GM19351 (cell line): ENCODE measurements around the gene ISG20.
"Not testable (repeated sequence)": the region's sequence is repeated elsewhere in the genome, so short reads cannot be mapped to it uniquely, and the experiment has no call there.

Source experiments
- ATAC-seq: cut with Tn5 transposase; IDR thresholded peaks from one replicate; pipeline ENCODE4 v1.9.1; 2021; ENCODE audit warnings: mild to moderate bottlenecking, moderate library complexity; ENCODE audit not compliant: unreplicated experiment

Gene ISG20

DNA sequence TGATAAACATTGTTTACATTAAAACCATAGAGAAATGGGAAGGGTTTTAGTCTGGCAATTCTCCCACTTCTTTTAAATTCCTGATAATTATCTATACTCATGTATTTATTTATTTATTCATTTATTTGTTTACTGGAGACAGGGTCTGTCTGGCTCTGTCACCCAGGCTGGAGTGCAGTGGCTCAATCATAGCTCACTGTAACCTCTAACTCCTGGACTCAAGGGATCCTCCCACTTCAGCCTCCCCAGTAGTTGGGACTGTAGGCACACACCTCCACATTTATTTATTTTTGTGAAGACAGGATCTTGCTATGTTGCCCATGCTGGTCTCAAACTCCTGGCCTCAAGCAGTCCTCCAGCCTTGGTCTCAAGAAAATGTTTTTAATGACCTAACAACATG lies 20.1 kb upstream of the ISG20 start:
- no peak for ATAC-seq

- no peak for ATAC-seq
Observed at GRCh38 chr15:88619796-88620195, 19.0 kb upstream of the ISG20 start.

GRCh38 chr15:88620995-88621772 lies 17.6 kb upstream of the ISG20 start, which contains the start of gene AEN:
Gene AEN (plus strand): TSS chr15:88621340. CDS start chr15:88626210, 4,870 bp downstream.
- ATAC-seq: peak; percentile 93

DNA sequence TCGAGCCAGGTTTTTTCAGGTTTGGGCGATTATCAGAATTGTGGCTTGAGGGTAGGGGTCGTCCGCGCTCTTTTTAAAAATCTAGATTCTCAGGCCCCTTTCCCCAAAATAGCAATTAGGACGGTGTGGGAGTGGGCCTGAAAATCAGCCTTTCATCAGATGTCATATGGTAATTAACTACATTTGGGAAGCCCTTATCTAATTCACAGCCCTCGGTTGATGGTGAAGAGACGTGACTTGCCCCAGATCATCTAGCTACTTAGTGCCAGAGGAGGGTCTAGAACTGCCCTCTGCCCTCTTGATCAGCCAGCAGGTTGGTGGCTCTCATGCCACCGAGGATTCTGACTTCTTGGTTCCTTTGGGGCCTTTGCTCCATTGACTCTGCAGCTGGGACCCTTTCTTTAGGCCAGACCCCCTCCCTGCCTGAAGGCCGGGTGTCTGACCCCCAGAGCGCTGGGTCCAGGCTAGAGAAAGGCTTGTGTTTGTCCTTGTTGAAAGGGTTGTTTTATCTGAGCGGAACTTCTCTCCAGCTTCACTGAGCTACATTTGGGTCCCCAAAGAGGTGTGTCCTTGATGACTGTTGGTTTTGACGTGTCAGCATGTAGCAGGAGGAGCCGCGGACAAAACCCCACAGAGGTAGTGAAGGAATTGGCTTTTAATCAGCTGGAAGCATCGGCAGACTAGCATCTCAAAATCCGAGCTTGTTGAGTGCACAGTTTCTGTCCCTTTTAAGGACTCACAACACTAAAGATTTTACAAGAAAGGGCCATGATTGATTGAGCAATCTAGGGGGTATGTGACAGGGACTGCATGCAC lies 16.8 kb upstream of the ISG20 start:
- ATAC-seq: peak; percentile 47

- no peak for ATAC-seq
Observed at GRCh38 chr15:88622605-88622975, 16.2 kb upstream of the ISG20 start.

DNA sequence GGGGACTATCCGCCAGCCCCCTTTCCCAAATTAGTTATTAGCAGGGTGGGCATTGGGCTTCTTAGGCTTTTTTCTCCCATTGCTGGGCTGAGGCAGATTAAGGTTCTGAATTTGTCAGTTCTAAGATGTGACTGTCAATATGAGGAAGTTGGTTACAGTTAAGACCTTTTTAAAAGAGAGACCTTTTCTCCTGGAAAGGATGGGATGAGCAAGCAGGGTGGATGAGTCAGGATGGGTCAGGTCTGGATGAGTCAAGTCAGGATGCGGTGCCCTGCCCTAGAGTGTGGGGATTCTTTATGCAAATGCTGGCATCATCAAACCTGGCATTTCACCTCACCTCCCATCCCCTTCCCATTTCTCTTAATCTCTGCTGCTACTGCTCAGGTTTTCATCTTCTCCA lies 15.8 kb upstream of the ISG20 start:
- ATAC-seq: no peak

DNA sequence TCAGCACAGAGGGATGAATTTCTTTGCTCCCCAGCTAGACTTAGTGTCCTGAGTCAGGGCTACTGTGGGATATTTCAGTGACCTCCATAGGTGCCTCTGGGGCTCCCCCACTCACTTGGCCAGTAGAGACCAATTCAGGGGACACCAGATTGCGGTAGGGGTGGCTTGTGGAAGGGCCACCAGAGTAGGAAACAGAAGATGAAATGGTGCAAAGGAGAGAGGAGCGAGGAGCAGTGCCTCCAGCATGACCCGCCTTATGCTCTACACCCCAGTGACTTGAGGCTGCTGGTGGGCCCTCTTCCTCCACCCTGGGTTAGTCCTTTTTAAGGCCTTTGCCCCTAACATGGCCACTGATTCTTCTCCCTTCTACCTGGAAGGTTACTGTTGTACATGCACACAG lies 15.2 kb upstream of the ISG20 start:
- ATAC-seq: no peak

- ATAC-seq: peak; percentile 37
Observed at GRCh38 chr15:88624156-88624970, 14.5 kb upstream of the ISG20 start.

DNA sequence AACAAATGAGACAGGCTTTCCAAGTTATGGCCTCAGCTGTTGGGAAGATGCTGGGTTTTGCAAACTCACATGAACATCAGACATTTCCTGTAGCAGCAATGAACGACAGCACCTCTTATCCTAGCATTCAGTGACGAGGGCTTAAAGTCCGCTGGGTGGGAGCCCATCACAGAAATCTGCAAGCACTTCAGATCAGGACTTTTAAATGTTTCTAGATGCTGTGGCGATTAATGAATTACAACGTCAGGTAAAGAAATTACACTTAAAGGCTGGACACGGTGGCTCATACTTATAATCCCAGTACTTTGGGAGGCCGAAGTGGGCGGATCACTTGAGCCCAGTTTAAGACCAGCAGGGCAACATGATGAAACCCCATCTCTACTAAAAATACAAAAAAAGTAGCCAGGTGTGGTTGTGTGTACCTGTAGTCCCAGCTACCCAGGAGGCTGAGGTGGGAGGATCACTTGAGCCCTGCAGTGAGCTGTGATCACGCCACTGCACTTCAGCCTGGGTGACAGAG lies 13.8 kb upstream of the ISG20 start:
- ATAC-seq: no peak

DNA sequence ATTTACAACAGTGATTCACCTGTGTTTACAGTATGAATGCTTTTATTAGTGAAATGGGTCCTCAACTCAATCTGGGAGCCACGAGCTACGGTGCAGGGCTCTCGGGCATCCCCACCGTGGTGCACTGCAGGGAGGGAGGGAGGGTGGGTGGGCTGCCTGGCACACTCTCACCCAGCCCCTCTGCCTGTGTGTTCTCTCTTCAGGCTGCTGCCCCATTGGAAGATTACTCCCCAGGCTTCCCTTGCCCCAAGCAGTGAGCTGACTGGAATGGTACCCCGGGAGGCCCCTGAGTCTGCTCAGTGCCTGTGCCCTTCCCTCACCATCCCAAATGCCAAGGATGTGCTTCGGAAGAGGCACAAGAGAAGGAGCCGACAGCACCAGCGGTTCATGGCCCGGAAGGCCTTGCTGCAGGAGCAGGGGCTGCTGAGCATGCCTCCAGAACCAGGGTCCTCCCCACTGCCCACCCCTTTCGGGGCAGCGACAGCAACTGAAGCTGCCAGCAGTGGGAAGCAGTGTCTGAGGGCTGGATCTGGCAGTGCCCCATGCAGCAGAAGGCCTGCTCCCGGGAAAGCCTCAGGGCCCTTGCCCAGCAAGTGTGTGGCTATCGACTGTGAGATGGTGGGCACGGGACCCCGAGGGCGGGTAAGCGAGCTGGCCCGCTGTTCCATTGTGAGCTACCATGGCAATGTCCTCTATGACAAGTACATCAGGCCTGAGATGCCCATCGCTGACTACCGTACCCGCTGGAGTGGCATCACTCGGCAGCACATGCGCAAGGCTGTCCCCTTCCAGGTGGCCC lies 12.7 kb upstream of the ISG20 start:
- no peak for ATAC-seq

GRCh38 chr15:88627463-88627862 lies 11.4 kb upstream of the ISG20 start:
- ATAC-seq: peak; percentile 52

GRCh38 chr15:88628018-88628654 lies 10.7 kb upstream of the ISG20 start:
- no peak for ATAC-seq

DNA sequence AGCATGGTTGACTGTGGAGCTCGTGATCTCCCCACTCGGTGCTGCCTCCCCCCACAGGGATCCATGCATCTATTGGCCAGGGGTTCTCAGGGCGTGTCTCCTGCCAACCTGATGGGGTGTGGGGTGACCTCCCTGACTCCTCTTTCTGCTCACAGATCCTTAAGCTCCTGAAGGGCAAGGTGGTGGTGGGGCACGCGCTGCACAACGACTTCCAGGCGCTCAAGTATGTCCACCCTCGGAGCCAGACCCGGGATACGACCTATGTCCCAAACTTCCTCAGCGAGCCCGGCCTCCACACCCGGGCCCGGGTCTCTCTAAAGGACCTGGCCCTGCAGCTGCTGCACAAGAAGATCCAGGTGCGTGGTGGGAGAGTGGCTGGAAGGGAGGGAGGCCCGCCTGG lies 9.7 kb upstream of the ISG20 start:
- no peak for ATAC-seq

DNA sequence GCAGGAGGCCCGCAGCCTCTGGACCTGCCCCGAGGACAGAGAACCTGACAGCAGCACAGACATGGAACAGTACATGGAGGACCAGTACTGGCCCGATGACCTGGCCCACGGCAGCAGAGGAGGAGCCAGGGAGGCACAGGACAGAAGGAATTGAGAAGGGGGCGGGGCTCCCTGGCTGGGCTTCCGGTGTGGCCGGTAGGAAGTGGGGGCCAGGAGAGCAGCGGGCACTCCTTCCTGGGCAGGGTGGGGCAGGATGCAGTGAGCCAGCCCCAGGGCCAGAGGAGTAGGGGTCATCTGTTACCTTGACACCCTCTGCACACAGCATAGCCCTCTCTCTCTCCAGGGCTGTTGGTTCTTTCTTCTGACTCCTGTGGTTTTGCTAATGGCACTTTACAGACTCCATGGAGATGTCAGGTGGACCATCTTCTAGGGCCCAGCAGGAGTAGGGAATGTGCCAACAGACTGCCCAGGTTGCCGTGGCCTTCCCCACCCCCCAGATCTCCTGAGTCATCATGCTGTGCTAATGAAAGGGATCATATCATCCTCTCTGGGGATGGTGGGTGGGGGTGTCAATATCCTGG lies 8.6 kb upstream of the ISG20 start:
- ATAC-seq: no peak

DNA sequence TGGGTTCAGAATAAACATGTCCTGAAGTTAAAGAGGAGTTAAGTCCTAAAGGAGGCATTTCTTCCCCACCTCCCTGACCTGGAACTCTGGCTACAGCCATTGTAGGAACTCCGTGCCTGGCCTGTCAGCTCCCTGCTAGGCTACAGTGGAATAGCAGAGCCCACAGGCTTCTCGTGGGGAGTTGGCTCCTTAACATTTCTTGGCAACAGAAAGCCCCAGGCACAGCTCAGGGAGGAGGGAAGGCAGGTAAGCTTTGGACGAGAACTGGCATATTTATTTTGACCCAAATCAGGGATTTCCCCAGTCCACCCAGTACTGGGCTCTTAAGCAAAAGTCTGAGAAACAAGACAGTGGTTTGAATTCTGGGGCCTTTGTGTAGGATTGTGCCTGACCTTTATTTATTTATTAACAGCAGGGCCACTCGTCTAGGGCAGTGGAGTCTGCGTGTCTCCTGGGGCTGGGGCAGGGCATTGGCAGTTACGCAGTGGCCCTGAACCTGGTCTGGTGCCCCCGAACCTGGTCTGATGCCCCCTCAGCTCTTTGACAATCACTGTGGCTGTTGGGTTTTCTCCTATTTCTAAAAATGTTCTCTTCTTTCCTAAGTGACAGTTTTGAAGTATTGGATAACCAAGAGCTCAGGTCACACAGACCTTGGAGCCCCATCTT lies 7.9 kb upstream of the ISG20 start:
- ATAC-seq: no peak

DNA sequence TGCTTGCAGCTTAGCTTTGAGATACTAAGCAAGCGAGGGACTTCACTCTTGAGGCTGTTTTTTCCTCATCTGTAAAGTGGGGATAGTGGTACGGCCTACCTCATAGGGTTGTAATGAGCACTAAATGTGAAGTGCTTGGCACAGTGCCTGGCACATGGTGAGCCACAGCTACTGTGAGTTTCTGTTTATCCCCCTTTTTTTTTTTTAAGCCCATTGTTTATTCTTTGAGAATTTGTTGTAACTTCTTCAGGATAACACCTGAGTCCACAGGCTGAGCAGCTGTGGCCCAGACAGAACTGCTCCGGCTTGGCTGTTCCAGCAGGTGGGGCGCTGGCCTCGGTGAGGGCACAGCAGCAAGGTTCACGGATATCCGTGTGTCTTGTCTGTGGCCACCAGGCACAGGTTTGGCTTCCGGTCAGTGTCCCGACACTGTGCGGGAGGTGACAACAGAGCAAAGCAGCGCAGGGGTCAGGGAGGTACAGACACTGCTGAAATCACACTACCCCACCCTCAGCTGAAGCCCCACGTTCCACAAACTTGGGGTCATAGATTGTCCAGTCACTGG lies 7.3 kb upstream of the ISG20 start:
- ATAC-seq: no peak

DNA sequence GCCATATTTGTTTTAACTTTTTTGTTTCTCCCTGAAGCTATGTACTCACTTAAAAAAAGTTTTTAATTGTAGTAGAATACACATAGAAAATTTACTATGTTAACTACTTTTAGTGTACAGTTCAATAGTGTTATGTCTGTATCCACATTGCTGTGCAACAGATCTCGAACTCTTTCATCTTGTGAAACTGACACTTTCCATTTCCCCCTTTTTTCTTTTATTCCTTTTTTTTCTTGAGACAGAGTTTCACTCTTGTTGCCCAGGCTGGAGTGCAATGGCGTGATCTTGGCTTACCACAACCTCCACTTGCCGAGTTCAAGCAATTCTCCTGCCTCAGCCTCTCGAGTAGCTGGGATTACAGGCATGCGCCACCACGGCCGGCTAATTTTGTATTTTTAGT lies 6.0 kb upstream of the ISG20 start:
- ATAC-seq: not testable (repeated sequence)

GRCh38 chr15:88634449-88634848 lies 4.4 kb upstream of the ISG20 start:
- no peak for ATAC-seq

GRCh38 chr15:88635318-88635717 lies 3.5 kb upstream of the ISG20 start:
- peak; percentile 39 for ATAC-seq
